ENCODE measurements around the gene FAM136A. TPM values are rescaled to one million over a fixed set of nuclear protein-coding genes. Genes with fewer than 3 reads are reported as not detected.

FAM136A gene
- total and polyA plus RNA-seq, 4 experiments from 2014 or later: 26.2 to 43.6 (median 30.4) TPM

- Histone ChIP-seq H3K4me3 (ENCODE audit: low read length in 2 of 2) (no peak overlapping the region), H3K36me3 (ENCODE audit: insufficient read depth, low read length) (no peaks in the 10 kb centered on the region), H3K4me1 (ENCODE audit: insufficient read depth, low read length) (no peaks in the 10 kb centered on the region), H3K9me3 (ENCODE audit: control insufficient read depth in 1 of 2, low read length in 2 of 2) (no peaks in the 10 kb centered on the region), H3K27ac (ENCODE audit: low read depth, low read length) (no peak overlapping the region), H3K27me3 (ENCODE audit: insufficient read depth, low read length) (no peaks in the 10 kb centered on the region)
- Mint-ChIP-seq H3K4me3 (no peak overlapping the region), H3K27ac (no peak overlapping the region), H3K9me3 (no peaks in the 10 kb centered on the region), H3K36me3 (no peaks in the 10 kb centered on the region), H3K27me3 (peaks cover 4 to 8% of the 10 kb centered on the region in 2 donors), H3K4me1 (peaks cover 0 to 3% (median 0%) of the 10 kb centered on the region in 4 donors)
- intact Hi-C loops (cut with micrococcal nuclease): no loop called here
- DNase-seq: no peak
- ChIA-PET POLR2A (ENCODE audit: partially characterized antibody) (no interaction called here), CTCF (ENCODE audit: partially characterized antibody) (interaction anchor here (1.0 to 1.1 kb wide), 2 partner anchors 17 to 19 kb away, joined by 4 read pairs; no protein-coding TSS in a partner anchor)
These were observed 19.5 kb upstream of the FAM136A start for GRCh38 chr2:70321370-70321769.

DNA sequence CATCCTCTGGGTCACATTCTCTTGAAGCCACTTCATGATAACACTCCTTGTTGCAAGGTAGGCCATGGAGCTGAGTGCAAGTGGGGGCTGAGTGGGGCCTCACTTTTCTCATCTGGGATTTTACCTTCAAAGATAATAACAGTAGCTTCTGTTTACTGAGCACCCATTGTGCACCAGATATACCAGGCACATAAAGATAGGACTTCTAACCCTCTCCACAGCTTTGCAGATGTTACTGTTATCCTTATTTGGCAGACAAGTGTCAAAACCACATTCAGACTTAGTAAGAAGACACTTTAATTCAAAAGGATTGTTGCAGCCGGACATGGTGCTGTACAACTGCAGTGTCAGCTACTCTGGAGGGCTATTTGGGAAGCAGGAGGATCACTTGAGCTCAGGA is 12.8 kb upstream of the FAM136A start:
- Histone ChIP-seq H3K4me1 (ENCODE audit: insufficient read depth, low read length) (no peaks in the 10 kb centered on the region), H3K36me3 (ENCODE audit: insufficient read depth, low read length) (no peaks in the 10 kb centered on the region), H3K9me3 (ENCODE audit: control insufficient read depth in 1 of 2, low read length in 2 of 2) (no peaks in the 10 kb centered on the region), H3K4me3 (ENCODE audit: low read length in 2 of 2) (no peak overlapping the region), H3K27ac (ENCODE audit: low read depth, low read length) (no peak overlapping the region), H3K27me3 (ENCODE audit: insufficient read depth, low read length) (no peaks in the 10 kb centered on the region)
- no peak for DNase-seq
- intact Hi-C loops (cut with micrococcal nuclease): no loop called here
- POLR2A ChIA-PET (ENCODE audit: partially characterized antibody): no interaction called here
- H3K27me3 Mint-ChIP-seq: peaks cover 2 to 6% of the 10 kb centered on the region in 2 donors
- H3K4me1 Mint-ChIP-seq: peaks cover 0 to 3% (median 0%) of the 10 kb centered on the region in 4 donors
- no peak overlapping the region for H3K27ac Mint-ChIP-seq
- H3K4me3 Mint-ChIP-seq: no peak overlapping the region
- CTCF ChIA-PET (ENCODE audit: partially characterized antibody): interaction anchor here (0.6 to 2.4 kb wide), 2 partner anchors 10 to 510 kb away, joined by 3 to 6 read pairs; no protein-coding TSS in a partner anchor
- no peaks in the 10 kb centered on the region for H3K9me3 Mint-ChIP-seq
- no peaks in the 10 kb centered on the region for H3K36me3 Mint-ChIP-seq

DNA sequence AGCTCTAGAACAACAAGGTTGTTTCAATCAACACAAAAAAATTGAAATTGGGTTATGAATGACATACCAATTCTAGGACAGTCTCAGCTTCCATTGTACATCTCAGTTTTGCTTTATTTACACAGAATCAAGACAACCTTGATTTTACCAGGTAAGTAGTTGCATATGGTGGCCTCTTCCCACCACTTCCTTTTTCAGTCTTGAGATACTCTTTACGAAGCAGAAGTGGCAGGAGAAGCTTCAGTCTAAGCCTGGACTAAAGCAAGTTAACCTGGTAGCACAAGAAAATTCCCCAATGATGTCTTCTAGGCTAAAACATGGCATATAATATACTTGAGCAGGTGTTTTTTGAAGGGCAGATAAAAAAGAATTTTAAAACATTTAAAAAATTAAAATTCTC is 10.7 kb upstream of the FAM136A start:
- ChIA-PET CTCF (ENCODE audit: partially characterized antibody) (interaction anchor here (1.0 to 2.6 kb wide), 4 partner anchors 9 to 332 kb away, joined by 3 to 18 read pairs (median 4); partner anchors contain the start of gene FAM136A), POLR2A (ENCODE audit: partially characterized antibody) (no interaction called here)
- DNase-seq: no peak
- intact Hi-C loops (cut with micrococcal nuclease): no loop called here
- H3K27me3 Mint-ChIP-seq: peaks cover 2 to 6% of the 10 kb centered on the region in 2 donors
- H3K27ac Mint-ChIP-seq: no peak overlapping the region
- Histone ChIP-seq H3K9me3 (ENCODE audit: control insufficient read depth in 1 of 2, low read length in 2 of 2) (no peaks in the 10 kb centered on the region), H3K36me3 (ENCODE audit: insufficient read depth, low read length) (no peaks in the 10 kb centered on the region), H3K27me3 (ENCODE audit: insufficient read depth, low read length) (no peaks in the 10 kb centered on the region), H3K27ac (ENCODE audit: low read depth, low read length) (no peak overlapping the region), H3K4me1 (ENCODE audit: insufficient read depth, low read length) (no peaks in the 10 kb centered on the region), H3K4me3 (ENCODE audit: low read length in 2 of 2) (no peak overlapping the region)
- no peaks in the 10 kb centered on the region for H3K36me3 Mint-ChIP-seq
- H3K4me3 Mint-ChIP-seq: no peak overlapping the region
- no peaks in the 10 kb centered on the region for H3K9me3 Mint-ChIP-seq
- H3K4me1 Mint-ChIP-seq: peaks cover 0 to 3% (median 0%) of the 10 kb centered on the region in 4 donors

DNA sequence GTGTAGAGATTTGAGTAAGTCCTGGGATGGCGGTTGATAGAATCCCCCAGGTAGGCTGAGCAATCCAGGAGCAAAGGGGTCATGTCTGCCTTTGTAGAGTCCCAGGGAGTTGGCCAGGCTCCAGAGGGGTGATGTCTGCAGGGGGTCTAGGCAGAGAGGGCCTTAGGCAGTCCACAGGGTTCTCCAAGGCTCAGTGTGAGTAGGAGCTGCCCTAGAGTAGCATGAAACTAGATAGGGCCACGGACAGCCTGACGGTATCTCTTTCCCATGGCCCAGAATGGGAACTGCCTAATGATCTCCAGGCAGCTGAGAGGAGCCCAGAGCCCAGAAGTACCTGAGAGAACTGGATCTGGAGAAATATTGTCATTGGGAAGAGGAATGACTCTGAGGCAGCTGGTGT is 9.0 kb upstream of the FAM136A start:
- Mint-ChIP-seq H3K9me3 (no peaks in the 10 kb centered on the region), H3K27me3 (peaks cover 2 to 6% of the 10 kb centered on the region in 2 donors), H3K36me3 (no peaks in the 10 kb centered on the region), H3K27ac (no peak overlapping the region), H3K4me1 (no peaks in the 10 kb centered on the region), H3K4me3 (no peak overlapping the region)
- no peaks in the 10 kb centered on the region for H3K27me3 ChIP-seq (ENCODE audit: insufficient read depth, low read length)
- no peak for DNase-seq
- ChIA-PET POLR2A (ENCODE audit: partially characterized antibody) (no interaction called here), CTCF (ENCODE audit: partially characterized antibody) (interaction anchor here (1.3 to 2.0 kb wide), 2 partner anchors 9 to 18 kb away, joined by 3 to 5 read pairs; partner anchors contain the start of gene FAM136A)
- no peak overlapping the region for H3K4me3 ChIP-seq (ENCODE audit: low read length in 2 of 2)
- H3K9me3 ChIP-seq (ENCODE audit: control insufficient read depth in 1 of 2, low read length in 2 of 2): no peaks in the 10 kb centered on the region
- H3K27ac ChIP-seq (ENCODE audit: low read depth, low read length): no peak overlapping the region
- no peaks in the 10 kb centered on the region for H3K4me1 ChIP-seq (ENCODE audit: insufficient read depth, low read length)
- H3K36me3 ChIP-seq (ENCODE audit: insufficient read depth, low read length): no peaks in the 10 kb centered on the region
- intact Hi-C loops (cut with micrococcal nuclease): no loop called here

- no peaks in the 10 kb centered on the region for H3K36me3 ChIP-seq (ENCODE audit: insufficient read depth, low read length)
These were observed 3.7 kb upstream of the FAM136A start for GRCh38 chr2:70305531-70305930.

GRCh38 chr2:70304498-70304897 is 2.6 kb upstream of the FAM136A start:
- Mint-ChIP-seq H3K27ac (no peak overlapping the region), H3K27me3 (no peaks in the 10 kb centered on the region), H3K36me3 (peaks cover 0 to 10% of the 10 kb centered on the region in 2 donors), H3K9me3 (no peaks in the 10 kb centered on the region), H3K4me1 (peaks cover 12 to 18% (median 15%) of the 10 kb centered on the region in 4 donors), H3K4me3 (no peak overlapping the region)
- peaks cover 8% of the 10 kb centered on the region for H3K4me1 ChIP-seq (ENCODE audit: insufficient read depth, low read length)
- intact Hi-C loops (cut with micrococcal nuclease): loop anchor here (1.0 to 10.0 kb wide), 7 partner anchors 37 to 690 kb away; partner anchors contain the start of gene TEX261
- DNase-seq: no peak
- H3K4me3 ChIP-seq (ENCODE audit: low read length in 2 of 2): no peak overlapping the region
- no peaks in the 10 kb centered on the region for H3K36me3 ChIP-seq (ENCODE audit: insufficient read depth, low read length)
- ChIA-PET POLR2A (ENCODE audit: partially characterized antibody) (interaction anchor here (1.4 to 1.6 kb wide), 3 partner anchors 11 to 313 kb away, joined by 4 to 11 read pairs (median 7); partner anchors contain the start of gene SNRPG), CTCF (ENCODE audit: partially characterized antibody) (interaction anchor here (0.5 to 6.7 kb wide), 31 partner anchors 8 to 646 kb away, joined by 3 to 136 read pairs (median 9); partner anchors contain the start of genes C2orf42, MXD1, PCYOX1 and SNRPG)
- H3K27me3 ChIP-seq (ENCODE audit: insufficient read depth, low read length): no peaks in the 10 kb centered on the region
- no peak overlapping the region for H3K27ac ChIP-seq (ENCODE audit: low read depth, low read length)
- H3K9me3 ChIP-seq (ENCODE audit: control insufficient read depth in 1 of 2, low read length in 2 of 2): no peaks in the 10 kb centered on the region

More at GRCh38 chr2:70305531-70305930, 3.7 kb upstream of the FAM136A start:
- H3K27me3 ChIP-seq (ENCODE audit: insufficient read depth, low read length): no peaks in the 10 kb centered on the region
- DNase-seq: no peak
- peaks cover 12 to 18% (median 13%) of the 10 kb centered on the region in 4 donors for H3K4me1 Mint-ChIP-seq
- peaks cover 0 to 6% of the 10 kb centered on the region in 2 donors for H3K36me3 Mint-ChIP-seq
- H3K27me3 Mint-ChIP-seq: peaks cover 2 to 3% of the 10 kb centered on the region in 2 donors
- no peak overlapping the region for H3K27ac Mint-ChIP-seq
- H3K27ac ChIP-seq (ENCODE audit: low read depth, low read length): no peak overlapping the region
- POLR2A ChIA-PET (ENCODE audit: partially characterized antibody): interaction anchor here (0.6 kb wide), 1 partner anchor 14 kb away, joined by 3 read pairs; no protein-coding TSS in a partner anchor
- H3K9me3 Mint-ChIP-seq: no peaks in the 10 kb centered on the region
- no peak overlapping the region for H3K4me3 ChIP-seq (ENCODE audit: low read length in 2 of 2)
- intact Hi-C loops (cut with micrococcal nuclease): loop anchor here (2.0 to 10.0 kb wide), 3 partner anchors 479 to 689 kb away; partner anchors contain the start of gene TEX261
- CTCF ChIA-PET (ENCODE audit: partially characterized antibody): interaction anchor here (0.7 to 6.7 kb wide), 12 partner anchors 35 to 645 kb away, joined by 5 to 136 read pairs (median 20); partner anchors contain the start of gene MXD1
- no peaks in the 10 kb centered on the region for H3K9me3 ChIP-seq (ENCODE audit: control insufficient read depth in 1 of 2, low read length in 2 of 2)
- H3K4me3 Mint-ChIP-seq: no peak overlapping the region
- peaks cover 8% of the 10 kb centered on the region for H3K4me1 ChIP-seq (ENCODE audit: insufficient read depth, low read length)

DNA sequence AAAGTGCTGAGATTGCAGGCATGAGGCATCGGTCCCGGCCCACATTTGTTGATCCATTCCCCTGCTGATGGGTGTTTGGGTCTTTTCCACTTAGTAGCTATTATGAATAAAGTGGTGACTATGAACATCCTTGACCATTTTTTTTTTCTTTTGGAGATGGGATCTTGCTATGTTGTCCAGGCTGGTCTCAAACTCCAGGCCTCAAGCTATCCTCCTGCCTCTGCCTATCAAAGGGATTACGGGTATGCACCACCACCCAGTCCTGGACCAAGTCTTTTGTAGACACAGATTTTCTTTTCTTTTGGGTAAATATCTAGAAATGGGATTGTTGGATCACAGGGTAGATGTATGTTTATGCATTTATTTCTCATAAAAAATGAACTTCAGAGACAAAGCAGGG is 1.3 kb upstream of the FAM136A start:
- no peak overlapping the region for H3K4me3 Mint-ChIP-seq
- POLR2A ChIA-PET (ENCODE audit: partially characterized antibody): interaction anchor here (0.6 to 3.2 kb wide), 4 partner anchors 10 to 391 kb away, joined by 3 to 22 read pairs (median 12); partner anchors contain the start of genes MXD1 and SNRPG
- peaks cover 15 to 24% (median 18%) of the 10 kb centered on the region in 4 donors for H3K4me1 Mint-ChIP-seq
- H3K4me3 ChIP-seq (ENCODE audit: low read length in 2 of 2): no peak overlapping the region
- no peak overlapping the region for H3K27ac ChIP-seq (ENCODE audit: low read depth, low read length)
- CTCF ChIA-PET (ENCODE audit: partially characterized antibody): interaction anchor here (0.7 to 6.7 kb wide), 35 partner anchors 10 to 651 kb away, joined by 3 to 136 read pairs (median 6); partner anchors contain the start of genes C2orf42, MXD1, PCYOX1 and SNRNP27
- H3K27me3 Mint-ChIP-seq: no peaks in the 10 kb centered on the region
- H3K9me3 Mint-ChIP-seq: no peaks in the 10 kb centered on the region
- intact Hi-C loops (cut with micrococcal nuclease): loop anchor here (2.0 to 10.0 kb wide), 2 partner anchors 250 to 562 kb away; partner anchors contain the start of gene TGFA
- H3K27ac Mint-ChIP-seq: peak overlapping the region in 1 of 7 donors; percentile 90
- H3K27me3 ChIP-seq (ENCODE audit: insufficient read depth, low read length): no peaks in the 10 kb centered on the region
- peaks cover 9 to 18% of the 10 kb centered on the region in 2 donors for H3K36me3 Mint-ChIP-seq
- DNase-seq: no peak
- H3K4me1 ChIP-seq (ENCODE audit: insufficient read depth, low read length): peaks cover 8% of the 10 kb centered on the region
- H3K9me3 ChIP-seq (ENCODE audit: control insufficient read depth in 1 of 2, low read length in 2 of 2): no peaks in the 10 kb centered on the region
- no peaks in the 10 kb centered on the region for H3K36me3 ChIP-seq (ENCODE audit: insufficient read depth, low read length)
